Dermis blood vessel endothelial cell (primary cell): ENCODE data around the gene FBXO5. TPM values are rescaled to one million over a fixed set of nuclear protein-coding genes. Genes with fewer than 3 reads are reported as not detected.
"Not testable (repeated sequence)": the region's sequence is repeated elsewhere in the genome, so short reads cannot be mapped to it uniquely, and the experiment has no call there.

Experiments
- DNase-seq: peaks from one replicate; pipeline ENCODE4 v3.0.0; 2010
- total RNA-seq: library from RNA; depleted of rRNA; stranded (reverse); fragments of >200 nt; gene quantifications from 2 replicates; pipeline ENCODE4 v1.2.3, GENCODE V29; 2014

Gene FBXO5, protein sequence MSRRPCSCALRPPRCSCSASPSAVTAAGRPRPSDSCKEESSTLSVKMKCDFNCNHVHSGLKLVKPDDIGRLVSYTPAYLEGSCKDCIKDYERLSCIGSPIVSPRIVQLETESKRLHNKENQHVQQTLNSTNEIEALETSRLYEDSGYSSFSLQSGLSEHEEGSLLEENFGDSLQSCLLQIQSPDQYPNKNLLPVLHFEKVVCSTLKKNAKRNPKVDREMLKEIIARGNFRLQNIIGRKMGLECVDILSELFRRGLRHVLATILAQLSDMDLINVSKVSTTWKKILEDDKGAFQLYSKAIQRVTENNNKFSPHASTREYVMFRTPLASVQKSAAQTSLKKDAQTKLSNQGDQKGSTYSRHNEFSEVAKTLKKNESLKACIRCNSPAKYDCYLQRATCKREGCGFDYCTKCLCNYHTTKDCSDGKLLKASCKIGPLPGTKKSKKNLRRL
- total RNA-seq = 10.9 and 24.5 TPM in 2 replicates

DNA sequence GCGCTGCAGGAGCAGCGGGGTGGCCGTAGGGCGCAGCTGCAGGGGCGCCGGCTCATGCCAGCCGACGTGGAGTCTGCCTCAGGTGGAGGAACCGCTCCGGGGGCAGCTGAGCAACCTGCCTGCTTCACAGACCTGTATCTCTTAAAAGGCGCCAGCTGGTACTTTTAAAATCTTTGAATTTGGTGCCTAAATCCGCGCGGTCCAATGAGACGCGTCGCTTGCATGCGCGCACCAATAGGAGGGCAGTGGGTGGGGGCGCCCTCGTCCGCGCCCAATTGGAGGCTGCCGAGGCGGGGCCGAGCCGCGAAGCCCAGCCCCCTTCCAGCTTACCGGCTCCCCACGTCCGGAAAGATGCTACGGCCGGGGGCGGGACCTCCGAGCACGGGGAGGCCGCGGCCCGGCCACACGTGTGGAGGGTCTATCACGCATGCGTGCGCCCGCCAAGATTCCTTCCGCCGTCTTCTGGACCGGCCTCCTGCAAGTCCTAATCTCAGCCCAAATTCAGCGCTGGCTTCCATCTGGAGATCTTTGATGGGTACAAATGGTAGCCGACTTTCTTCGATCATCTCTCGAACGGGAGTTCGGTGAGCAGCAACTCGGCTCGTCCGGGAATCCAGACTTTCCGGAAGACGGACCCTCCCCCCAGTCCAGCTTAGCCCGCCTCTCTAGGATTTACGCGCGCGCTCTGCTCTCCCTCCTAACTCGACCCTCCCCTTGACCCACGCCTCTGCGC lies at the start of gene FBXO5:
Gene FBXO5, minus strand, starts transcription at position 138 of the 733 bp plus-strand sequence. Its CDS starts 82 bp downstream, at position 56.
- peak; percentile 99 for DNase-seq

GRCh38 chr6:153032255-153032882 lies 49.5 kb upstream of the FBXO5 start:
- peak; percentile 75 for DNase-seq

GRCh38 chr6:153031335-153031955 lies 48.6 kb upstream of the FBXO5 start:
- DNase-seq = peak; percentile 28

GRCh38 chr6:153028963-153029362 lies 46.1 kb upstream of the FBXO5 start:
- no peak for DNase-seq

DNA sequence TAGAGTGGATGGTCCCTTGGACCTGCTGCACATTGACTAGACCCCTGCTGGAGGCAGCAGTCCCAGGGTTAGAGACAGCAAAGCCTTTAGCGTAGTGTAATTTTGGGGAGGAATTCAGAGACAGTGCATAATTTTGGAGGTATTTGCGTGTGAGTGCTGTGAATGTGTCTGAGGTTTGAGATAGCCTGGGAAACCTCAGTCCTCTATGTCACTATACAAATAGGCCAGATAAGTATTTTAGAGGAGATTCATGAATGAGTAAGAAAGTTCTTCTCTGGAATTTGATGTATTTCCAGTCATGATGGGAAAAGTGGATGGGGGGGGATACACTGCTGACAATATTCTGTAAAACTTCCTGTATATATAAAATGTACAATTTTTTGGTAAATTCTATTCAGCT lies 45.4 kb upstream of the FBXO5 start:
- DNase-seq = no peak

DNA sequence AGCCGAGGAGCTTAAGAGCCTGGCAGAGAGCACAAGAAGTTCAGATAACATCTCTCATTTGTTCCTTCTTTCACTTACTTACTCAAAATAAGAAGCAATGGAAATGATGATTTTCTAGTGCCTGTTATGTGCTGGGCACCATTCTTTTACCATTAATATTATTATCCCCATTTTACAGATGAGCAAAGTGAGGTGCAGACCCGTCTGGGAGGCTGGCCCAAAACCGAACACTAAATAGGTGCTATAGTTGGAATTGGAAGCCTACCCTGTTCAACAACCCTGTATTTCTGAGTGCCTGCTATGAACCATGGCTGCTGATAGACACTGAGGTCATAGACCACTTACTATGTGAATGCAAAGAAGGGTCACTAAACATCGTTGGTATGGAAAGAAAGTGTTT lies 44.6 kb upstream of the FBXO5 start:
- DNase-seq = no peak

DNA sequence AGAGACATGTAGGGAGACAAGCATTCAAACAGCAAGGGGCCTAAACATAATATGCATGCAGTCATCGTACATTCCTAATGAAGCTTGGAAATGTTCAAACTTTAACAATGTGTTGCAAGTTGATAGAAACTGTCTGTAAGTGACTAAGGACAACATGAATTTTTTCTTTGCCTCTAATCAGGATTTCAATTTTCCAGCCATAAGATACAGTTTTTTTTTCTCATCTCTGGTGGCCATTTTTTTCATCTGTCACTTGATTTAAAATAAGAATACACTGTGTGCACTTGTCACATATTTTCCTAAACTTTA lies 41.8 kb upstream of the FBXO5 start:
- DNase-seq = no peak

DNA sequence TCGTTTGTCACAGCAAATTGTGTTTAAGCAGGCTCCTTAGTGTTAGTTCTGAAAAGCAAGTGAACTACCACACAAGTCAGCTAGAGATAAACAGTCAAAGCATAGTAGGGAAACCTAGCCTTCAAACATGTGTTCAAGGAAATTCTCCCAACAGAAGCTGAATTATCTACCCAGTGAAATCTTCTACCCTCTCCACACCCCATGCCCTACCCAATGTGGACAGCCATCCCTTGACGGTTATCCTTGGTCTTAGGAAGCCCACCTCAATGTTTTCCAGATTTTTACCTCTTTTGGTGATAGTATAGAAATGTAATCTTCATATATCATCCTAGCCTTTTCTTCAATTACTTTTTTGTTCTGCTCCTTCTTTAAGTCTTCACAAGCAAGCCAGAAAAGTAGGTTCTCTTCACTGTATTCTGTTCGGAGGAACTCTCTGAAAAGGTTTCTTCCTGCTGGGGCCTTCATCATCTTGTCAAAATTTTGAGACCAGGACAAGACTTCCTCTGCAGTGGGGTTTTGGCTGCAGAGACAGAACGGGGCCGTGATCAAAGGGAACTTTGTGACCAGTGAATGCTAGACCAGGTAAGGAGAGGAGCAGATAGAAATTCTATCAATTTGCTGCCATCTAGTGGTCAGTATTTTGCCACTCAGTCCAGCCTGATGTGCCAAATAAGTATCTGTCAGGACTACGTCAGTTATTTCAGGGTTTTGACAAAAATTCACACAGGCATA lies 41.3 kb upstream of the FBXO5 start:
- peak; percentile 83 for DNase-seq

DNA sequence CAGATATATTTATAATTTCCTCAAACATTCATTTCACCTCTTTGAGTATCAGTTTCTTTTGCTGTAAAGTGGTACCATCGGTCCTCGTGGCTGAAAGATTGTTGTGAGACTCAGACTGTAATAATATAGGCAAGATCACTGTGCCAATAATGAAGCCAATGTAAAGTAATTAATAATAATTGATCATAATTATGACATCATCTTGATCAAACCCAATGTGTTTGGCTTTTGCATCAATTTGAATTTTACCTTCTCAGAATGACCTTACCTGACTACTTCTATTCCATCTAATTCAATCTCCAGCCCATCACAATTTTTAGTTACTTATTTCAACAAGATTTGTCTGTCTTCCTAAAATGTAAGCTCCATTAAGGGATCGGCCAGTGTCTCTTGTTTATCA lies 35.5 kb upstream of the FBXO5 start:
- DNase-seq = no peak

DNA sequence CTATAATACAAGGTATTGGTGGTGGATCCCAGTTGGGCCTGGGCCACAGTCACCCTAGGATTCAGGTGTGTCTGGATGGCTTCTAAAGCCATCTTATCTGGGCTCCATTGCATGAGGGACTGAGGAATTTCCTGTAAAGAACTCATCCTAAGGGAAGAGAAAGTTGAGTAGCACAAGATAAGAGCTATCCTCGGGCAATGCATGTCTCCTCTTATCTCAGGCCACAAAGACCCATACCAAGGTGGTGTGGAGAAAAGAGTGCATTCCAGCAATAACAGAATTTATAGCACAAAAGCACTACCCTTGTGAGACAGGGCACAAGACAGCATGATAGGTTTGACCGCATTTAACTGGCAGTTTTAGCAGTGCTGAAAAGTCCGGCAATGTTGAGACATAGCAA lies 34.0 kb upstream of the FBXO5 start:
- no peak for DNase-seq

GRCh38 chr6:153015094-153015640 lies 32.3 kb upstream of the FBXO5 start:
- peak; percentile 38 for DNase-seq

GRCh38 chr6:153013438-153013837 lies 30.6 kb upstream of the FBXO5 start:
- DNase-seq = peak; percentile 44

DNA sequence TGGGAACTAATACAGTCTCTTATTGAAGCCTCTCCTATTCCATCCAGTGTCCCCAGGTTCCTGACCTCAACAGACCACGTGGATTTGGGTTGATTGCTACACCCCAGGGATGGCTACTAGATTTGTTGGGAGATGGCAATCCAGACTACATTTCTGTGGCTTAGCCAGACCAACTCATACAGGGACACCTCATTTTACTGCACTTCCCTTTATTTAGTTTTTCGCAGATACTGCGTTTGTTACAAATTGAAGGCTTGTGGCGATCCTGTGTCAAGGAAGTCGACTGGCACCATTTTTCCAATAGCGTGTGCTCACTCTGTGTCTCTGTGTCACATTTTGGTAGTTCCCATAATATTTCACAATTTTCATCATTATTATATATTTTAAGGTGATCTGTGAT lies 30.0 kb upstream of the FBXO5 start:
- DNase-seq = no peak

- DNase-seq = no peak
Measured at GRCh38 chr6:153003366-153003690, 20.5 kb upstream of the FBXO5 start.

DNA sequence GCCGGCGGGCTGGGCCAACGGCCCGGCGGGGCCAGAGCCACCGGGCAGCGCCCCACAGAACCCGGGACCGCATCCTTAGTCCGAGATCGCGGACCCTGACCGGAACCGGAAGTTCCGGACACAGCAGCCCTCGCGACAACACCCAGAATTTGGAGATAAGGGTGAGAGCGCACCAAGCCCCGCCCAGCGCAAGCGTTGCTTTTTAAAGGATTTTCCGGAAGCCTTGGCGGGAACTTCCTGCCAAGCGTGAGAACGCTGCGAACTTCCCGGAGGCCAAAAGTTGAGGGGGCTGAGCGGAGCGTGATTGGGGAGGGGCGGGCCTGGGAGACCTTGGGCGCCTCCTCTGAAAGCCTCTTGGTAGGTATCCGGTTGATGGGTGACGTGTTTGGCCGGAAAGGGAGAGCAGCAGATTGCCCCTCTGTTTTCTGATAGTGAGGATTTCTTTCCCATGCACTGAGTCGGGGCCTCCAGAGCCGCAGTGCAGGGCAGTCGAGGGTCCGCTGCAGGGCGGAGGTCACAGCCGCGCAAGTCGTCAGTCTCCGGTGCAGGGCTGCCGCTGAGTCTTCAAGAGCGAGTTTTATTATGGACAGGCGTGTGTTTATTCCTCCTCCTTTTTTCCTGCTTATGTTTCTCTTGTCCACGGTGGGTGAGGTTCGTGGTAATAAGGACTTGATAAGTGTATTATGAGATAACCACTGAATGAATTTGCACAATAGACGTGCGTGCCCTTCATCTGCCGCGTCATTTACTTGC lies 19.9 kb upstream of the FBXO5 start, which contains the start of gene MTRF1L:
Gene MTRF1L, minus strand, starts transcription at position 97 of the 753 bp plus-strand sequence. Its CDS starts 24 bp downstream, at position 73.
- DNase-seq = peak; percentile 98

DNA sequence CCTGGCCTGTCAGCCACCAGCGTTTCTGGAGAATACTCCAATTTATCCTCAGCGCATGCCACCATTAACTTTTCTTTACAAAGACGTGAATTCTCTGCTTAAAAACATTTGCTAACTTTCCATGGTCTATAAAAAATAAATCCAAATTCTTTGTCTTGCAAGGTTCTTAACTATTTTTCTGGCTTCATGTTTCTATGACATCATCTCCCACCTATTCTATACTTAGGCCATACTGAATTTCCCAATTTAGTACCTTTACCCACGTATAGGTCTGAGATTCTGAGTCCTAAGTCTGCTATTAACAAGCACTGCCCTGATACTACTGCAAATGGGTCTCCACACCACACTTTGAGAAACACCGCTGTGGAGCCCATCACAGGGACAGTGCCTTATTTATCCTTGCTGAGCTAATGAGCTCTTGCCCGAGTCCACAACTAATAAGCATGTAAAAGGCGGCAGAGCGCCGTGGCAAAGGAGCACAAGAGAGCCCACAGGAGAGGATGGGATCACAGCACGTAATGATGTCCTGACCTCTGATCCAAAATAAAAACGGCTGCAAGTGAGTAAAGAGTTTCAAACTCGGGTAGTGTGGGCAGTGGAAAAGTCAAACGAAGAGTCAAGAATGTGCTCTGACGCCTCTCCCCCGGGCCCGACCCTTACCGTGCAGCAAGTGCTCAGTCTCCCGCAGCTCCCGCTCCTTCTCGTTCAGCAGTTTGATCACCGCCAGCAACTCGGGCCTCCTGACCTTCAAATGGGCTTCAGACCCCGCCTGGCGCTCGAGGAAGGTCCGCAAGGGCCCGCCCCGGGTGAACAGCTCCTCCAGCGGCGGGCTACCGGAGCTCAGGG lies 19.1 kb upstream of the FBXO5 start:
- DNase-seq = peak; percentile 47

DNA sequence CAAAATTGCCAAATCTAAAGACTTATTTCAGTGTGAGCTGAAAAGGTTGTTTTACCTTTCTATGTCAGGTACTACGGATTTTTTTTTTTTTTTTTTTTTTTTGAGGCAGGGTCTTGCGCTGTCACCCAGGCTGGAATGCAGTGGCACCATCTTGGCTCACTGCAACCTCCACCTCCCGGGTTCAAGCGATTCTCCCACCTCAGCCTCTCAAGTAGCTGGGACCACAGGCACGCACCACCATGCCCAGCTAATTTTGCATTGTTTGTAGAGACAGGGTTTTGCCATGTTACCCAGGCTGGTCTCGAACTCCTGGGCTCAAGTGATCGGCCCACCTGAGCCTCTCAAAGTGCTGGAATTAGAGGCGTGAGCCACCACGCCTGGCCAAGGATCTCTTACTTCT lies 17.9 kb upstream of the FBXO5 start:
- not testable (repeated sequence) for DNase-seq

GRCh38 chr6:153000243-153000642 lies 17.4 kb upstream of the FBXO5 start:
- no peak for DNase-seq

GRCh38 chr6:152999538-152999937 lies 16.7 kb upstream of the FBXO5 start:
- not testable (repeated sequence) for DNase-seq

DNA sequence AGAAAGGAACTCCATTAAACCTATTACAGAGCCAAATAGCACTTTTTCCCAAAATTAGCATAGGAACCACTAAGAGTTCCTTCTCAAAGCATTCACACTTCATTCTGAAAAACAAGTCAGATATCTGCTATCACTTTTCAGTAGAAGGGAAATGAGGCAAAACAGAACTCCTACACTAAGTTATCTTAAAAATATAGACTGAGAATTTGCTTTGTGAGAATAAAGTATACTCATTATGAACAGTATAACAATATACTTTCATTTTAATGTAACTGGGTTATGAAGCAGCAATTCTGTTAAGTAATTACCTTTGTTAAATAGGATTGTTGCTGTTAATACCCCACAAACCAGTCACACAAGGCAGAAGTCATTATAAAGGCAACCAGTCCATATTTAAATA lies 11.0 kb upstream of the FBXO5 start:
- no peak for DNase-seq
